ENCODE results near the gene RPL29. TPM values are rescaled to one million over a fixed set of nuclear protein-coding genes. Genes with fewer than 3 reads are reported as not detected.
"Not testable (repeated sequence)": the region's sequence is repeated elsewhere in the genome, so short reads cannot be mapped to it uniquely, and the experiment has no call there.

Gene RPL29
- 462 and 868 TPM in 2 replicates for total RNA-seq (2014; rRNA removed; shearing (Covaris generic))

GRCh38 chr3:51995346-51996163, at the start of gene RPL29:
Gene RPL29 (minus strand): TSS chr3:51995895. CDS start chr3:51995461, 434 bp downstream.
- peak; percentile 81 to 88 for DNase-seq (ENCODE audit: low read depth in 1 of 2, low spot score in 2 of 2)
- peak within 1 kb of the TSS; percentile 79 for H3K4me3 ChIP-seq
- peak within 1 kb of the TSS; percentile 85 for H3K27ac ChIP-seq
- H3K4me1 ChIP-seq (replicated peaks): peaks cover 12% of the 10 kb centered on the region
- H3K36me3 ChIP-seq: peaks cover 43% of the 10 kb centered on the region
- no peaks in the 10 kb centered on the region for H3K9me3 ChIP-seq (replicated peaks)
- H3K27me3 ChIP-seq (replicated peaks): no peaks in the 10 kb centered on the region

DNA sequence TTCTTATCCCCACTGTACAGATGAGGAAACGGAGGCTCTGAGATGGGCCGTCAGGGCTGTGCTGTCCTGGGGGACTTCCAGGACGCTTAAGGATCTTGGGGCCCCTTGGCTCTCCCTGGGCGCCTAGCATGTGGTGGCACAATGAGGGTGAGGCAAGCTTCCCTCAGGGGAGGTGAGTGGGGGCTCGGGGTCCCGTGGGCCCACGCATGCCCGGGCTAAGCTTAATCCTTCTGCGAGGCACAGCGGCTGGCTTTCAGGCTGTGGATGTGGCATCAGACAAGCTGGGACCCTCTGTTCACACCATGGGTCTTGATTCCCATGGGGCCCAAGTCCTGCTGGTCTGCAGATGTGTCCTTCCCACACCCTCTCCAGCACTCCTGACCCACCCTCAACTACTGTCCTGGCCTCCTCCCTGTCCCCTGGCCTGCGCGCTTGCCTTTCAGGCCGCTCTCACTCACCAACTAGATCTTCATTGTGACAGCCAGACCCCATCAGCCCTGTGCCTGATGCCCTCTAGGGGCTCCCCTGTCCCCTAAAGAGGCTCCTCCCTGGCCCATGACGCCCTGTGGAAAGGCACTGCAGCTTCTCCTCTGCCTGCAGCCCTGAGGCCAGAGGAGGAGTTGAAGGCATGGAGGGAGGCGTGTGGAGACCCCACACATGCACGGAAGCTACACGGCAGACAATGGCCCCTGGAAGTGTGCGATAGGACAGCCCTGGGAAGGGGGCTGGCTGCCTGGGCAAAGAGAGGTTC, 49.3 kb upstream of the RPL29 start:
- no peaks in the 10 kb centered on the region for H3K9me3 ChIP-seq (replicated peaks)
- peak overlapping the region; percentile 96 for H3K27ac ChIP-seq
- H3K4me1 ChIP-seq (replicated peaks): peaks cover 38% of the 10 kb centered on the region
- DNase-seq (ENCODE audit: low read depth in 1 of 2, low spot score in 2 of 2): no peak
- H3K4me3 ChIP-seq: no peak overlapping the region
- H3K36me3 ChIP-seq: peaks cover 15% of the 10 kb centered on the region
- no peaks in the 10 kb centered on the region for H3K27me3 ChIP-seq (replicated peaks)

GRCh38 chr3:52043750-52044149, 48.1 kb upstream of the RPL29 start:
- Histone ChIP-seq H3K9me3 (replicated peaks) (no peaks in the 10 kb centered on the region), H3K27me3 (replicated peaks) (no peaks in the 10 kb centered on the region), H3K27ac (no peak overlapping the region), H3K4me1 (replicated peaks) (peaks cover 41% of the 10 kb centered on the region), H3K36me3 (peaks cover 3% of the 10 kb centered on the region; the same call in 1 of the 2 replicates), H3K4me3 (no peak overlapping the region)
- DNase-seq (ENCODE audit: low read depth in 1 of 2, low spot score in 2 of 2): no peak

DNA sequence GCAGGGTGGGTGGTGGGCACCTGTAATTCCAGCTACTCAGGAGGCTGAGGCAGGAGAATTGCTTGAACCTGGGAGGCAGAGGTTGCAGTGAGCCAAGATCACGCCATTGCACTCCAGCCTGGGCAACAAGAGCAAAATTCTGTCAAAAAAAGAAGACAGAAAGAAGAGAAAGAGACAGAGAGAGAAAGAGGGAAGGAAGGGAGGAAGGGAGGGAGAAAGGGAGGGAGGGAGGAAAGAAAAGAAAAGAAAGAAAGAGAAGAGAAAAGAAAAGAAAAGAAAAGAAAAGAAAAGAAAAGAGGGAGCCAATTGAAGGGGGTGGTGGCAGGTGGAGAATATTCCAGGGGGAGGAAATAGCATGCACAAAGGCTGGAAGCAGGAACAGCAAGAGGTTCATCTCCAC, 47.3 kb upstream of the RPL29 start:
- peaks cover 36% of the 10 kb centered on the region for H3K4me1 ChIP-seq (replicated peaks)
- not testable (repeated sequence) for DNase-seq (ENCODE audit: low read depth in 1 of 2, low spot score in 2 of 2); H3K36me3 ChIP-seq; H3K27me3 ChIP-seq (replicated peaks); H3K27ac ChIP-seq; H3K4me3 ChIP-seq; H3K9me3 ChIP-seq (replicated peaks)

GRCh38 chr3:52041118-52041731, 45.5 kb upstream of the RPL29 start:
- no peaks in the 10 kb centered on the region for H3K36me3 ChIP-seq
- no peak overlapping the region for H3K4me3 ChIP-seq
- H3K27ac ChIP-seq: no peak overlapping the region
- no peaks in the 10 kb centered on the region for H3K9me3 ChIP-seq (replicated peaks)
- H3K4me1 ChIP-seq (replicated peaks): peaks cover 18% of the 10 kb centered on the region
- no peaks in the 10 kb centered on the region for H3K27me3 ChIP-seq (replicated peaks)
- DNase-seq (ENCODE audit: low read depth in 1 of 2, low spot score in 2 of 2): no peak

GRCh38 chr3:52040600-52040999, 44.9 kb upstream of the RPL29 start:
- Histone ChIP-seq H3K36me3 (no peaks in the 10 kb centered on the region), H3K4me3 (no peak overlapping the region), H3K27me3 (replicated peaks) (no peaks in the 10 kb centered on the region), H3K9me3 (replicated peaks) (no peaks in the 10 kb centered on the region), H3K27ac (no peak overlapping the region), H3K4me1 (replicated peaks) (peaks cover 12% of the 10 kb centered on the region)
- no peak for DNase-seq (ENCODE audit: low read depth in 1 of 2, low spot score in 2 of 2)

GRCh38 chr3:52039846-52040245, 44.2 kb upstream of the RPL29 start:
- no peak for DNase-seq (ENCODE audit: low read depth in 1 of 2, low spot score in 2 of 2)
- Histone ChIP-seq H3K9me3 (replicated peaks) (no peaks in the 10 kb centered on the region), H3K36me3 (no peaks in the 10 kb centered on the region), H3K27ac (no peak overlapping the region), H3K27me3 (replicated peaks) (no peaks in the 10 kb centered on the region), H3K4me3 (no peak overlapping the region), H3K4me1 (replicated peaks) (peaks cover 4% of the 10 kb centered on the region)

GRCh38 chr3:52039426-52039825, 43.7 kb upstream of the RPL29 start:
- DNase-seq (ENCODE audit: low read depth in 1 of 2, low spot score in 2 of 2): no peak
- Histone ChIP-seq H3K4me3 (no peak overlapping the region), H3K4me1 (replicated peaks) (peaks cover 3% of the 10 kb centered on the region; the same call in 1 of the 2 replicates), H3K36me3 (no peaks in the 10 kb centered on the region), H3K9me3 (replicated peaks) (no peaks in the 10 kb centered on the region), H3K27me3 (replicated peaks) (no peaks in the 10 kb centered on the region), H3K27ac (no peak overlapping the region)

GRCh38 chr3:52038227-52038626, 42.5 kb upstream of the RPL29 start:
- no peak for DNase-seq (ENCODE audit: low read depth in 1 of 2, low spot score in 2 of 2)
- H3K4me3 ChIP-seq: no peak overlapping the region
- H3K36me3 ChIP-seq: no peaks in the 10 kb centered on the region
- no peaks in the 10 kb centered on the region for H3K9me3 ChIP-seq (replicated peaks)
- H3K27me3 ChIP-seq (replicated peaks): no peaks in the 10 kb centered on the region
- peaks cover 3% of the 10 kb centered on the region; the same call in 1 of the 2 replicates for H3K4me1 ChIP-seq (replicated peaks)
- H3K27ac ChIP-seq: no peak overlapping the region

DNA sequence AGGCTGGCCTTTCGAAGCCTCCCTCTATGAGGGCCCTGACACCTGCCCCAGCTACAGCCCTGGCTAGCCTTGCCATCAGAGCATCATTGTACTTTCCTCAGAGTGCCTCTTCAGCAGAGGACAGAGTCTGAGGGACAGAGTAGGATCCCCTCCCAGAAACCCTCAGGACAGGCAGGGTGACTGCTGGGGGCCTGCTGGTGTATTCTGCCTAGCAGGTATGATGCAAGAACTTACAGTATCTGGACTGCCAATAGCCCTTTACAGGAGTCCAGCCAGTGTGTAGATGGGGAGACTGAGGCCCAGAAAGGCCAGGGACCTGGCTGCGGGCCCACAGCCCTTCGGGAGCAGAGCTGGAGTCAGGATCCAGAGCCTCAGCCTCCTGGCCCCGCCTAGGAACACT, 41.6 kb upstream of the RPL29 start:
- no peak overlapping the region for H3K27ac ChIP-seq
- no peak for DNase-seq (ENCODE audit: low read depth in 1 of 2, low spot score in 2 of 2)
- no peaks in the 10 kb centered on the region for H3K27me3 ChIP-seq (replicated peaks)
- peaks cover 3% of the 10 kb centered on the region; the same call in 1 of the 2 replicates for H3K4me1 ChIP-seq (replicated peaks)
- H3K36me3 ChIP-seq: no peaks in the 10 kb centered on the region
- H3K4me3 ChIP-seq: no peak overlapping the region
- H3K9me3 ChIP-seq (replicated peaks): no peaks in the 10 kb centered on the region

DNA sequence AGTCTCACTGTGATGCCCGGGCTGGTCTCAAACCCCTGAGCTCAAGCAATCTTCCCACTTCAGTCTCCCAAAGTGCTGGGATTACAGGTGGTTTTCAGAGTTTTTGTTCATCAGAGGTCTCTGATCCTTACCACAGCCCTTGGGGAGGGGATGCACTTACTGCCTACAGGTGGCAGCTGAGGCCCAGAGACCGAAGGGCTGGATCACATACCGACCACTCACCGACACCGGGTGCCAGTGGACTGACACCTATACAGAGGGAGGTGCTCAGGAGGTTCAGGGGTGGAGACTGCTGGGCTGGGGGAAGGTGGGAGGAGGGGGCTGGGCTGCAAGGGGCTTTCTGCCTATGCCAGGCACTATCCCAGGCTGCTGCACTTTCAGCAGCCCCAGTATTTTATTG, 41.1 kb upstream of the RPL29 start:
- Histone ChIP-seq H3K4me3 (no peak overlapping the region), H3K27me3 (replicated peaks) (no peaks in the 10 kb centered on the region), H3K27ac (no peak overlapping the region), H3K36me3 (no peaks in the 10 kb centered on the region), H3K4me1 (replicated peaks) (peaks cover 3% of the 10 kb centered on the region; the same call in 1 of the 2 replicates), H3K9me3 (replicated peaks) (no peaks in the 10 kb centered on the region)
- DNase-seq (ENCODE audit: low read depth in 1 of 2, low spot score in 2 of 2): no peak

- Histone ChIP-seq H3K27me3 (replicated peaks) (no peaks in the 10 kb centered on the region), H3K4me1 (replicated peaks) (peaks cover 3% of the 10 kb centered on the region; the same call in 1 of the 2 replicates), H3K9me3 (replicated peaks) (no peaks in the 10 kb centered on the region), H3K4me3 (no peak overlapping the region), H3K36me3 (no peaks in the 10 kb centered on the region), H3K27ac (no peak overlapping the region)
- DNase-seq (ENCODE audit: low read depth in 1 of 2, low spot score in 2 of 2): no peak
These were observed 40.6 kb upstream of the RPL29 start for GRCh38 chr3:52036222-52036694.

DNA sequence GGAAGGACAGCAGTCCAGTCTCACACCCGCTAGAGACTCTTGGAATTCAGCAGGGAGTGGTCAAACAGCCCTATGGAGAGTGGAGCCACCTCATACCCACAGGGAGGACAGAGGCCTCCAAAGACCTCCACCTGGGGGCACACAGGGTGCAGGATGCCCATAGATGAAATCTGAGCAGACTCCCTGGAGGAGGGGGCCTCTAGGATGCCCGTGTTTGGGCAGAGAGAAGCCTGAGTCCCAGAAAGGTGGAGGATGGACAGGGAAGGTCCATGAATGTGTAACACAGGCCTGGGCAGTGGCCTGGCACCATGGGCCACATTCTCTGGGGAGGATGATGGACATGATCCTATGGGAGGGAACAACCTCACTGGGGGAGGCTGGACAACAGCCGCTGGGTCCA, 39.0 kb upstream of the RPL29 start:
- Histone ChIP-seq H3K4me3 (no peak overlapping the region), H3K27me3 (replicated peaks) (no peaks in the 10 kb centered on the region), H3K27ac (no peak overlapping the region), H3K4me1 (replicated peaks) (0 out of 2 replicates have a peak, but pooled peaks cover 2% of the 10 kb centered on the region), H3K9me3 (replicated peaks) (no peaks in the 10 kb centered on the region), H3K36me3 (no peaks in the 10 kb centered on the region)
- DNase-seq (ENCODE audit: low read depth in 1 of 2, low spot score in 2 of 2): no peak
